A673 (cell line): Measurements from ENCODE around the gene AFAP1L1. TPM values are rescaled to one million over a fixed set of nuclear protein-coding genes. Genes with fewer than 3 reads are reported as not detected.

Source experiments
- BruUV-seq: library from RNA; stranded (reverse); fragments of 400-500 nt; replicated peaks from 2 replicates; lab custom pipeline; 2021; lab: Mats Ljungman, UMichigan
- CTCF ChIA-PET: fragments of 300-600 bp; sonication (Branson Sonifier 250); formaldehyde crosslinking; loops from one replicate; lab custom pipeline; 2022; ENCODE audit warnings: antibody characterized with exemption; lab: Charles Lee
- POLR2A ChIA-PET: fragments of 300-600 bp; sonication (Branson Sonifier 250); formaldehyde crosslinking; loops from one replicate; lab custom pipeline; 2022; ENCODE audit warnings: antibody characterized with exemption; ENCODE audit not compliant: low non-redundant PET; lab: Charles Lee
- DNase-seq: peaks from one replicate; pipeline ENCODE4 v3.0.0-alpha.2; 2015; ENCODE audit warnings: low spot score
- H3K27ac ChIP-seq: fragments of 200-600 bp; sonication (generic); 2 replicates; pipeline ENCODE4 v1.5.1; 2016; ENCODE audit warnings: mixed run types, low read depth, mild to moderate bottlenecking, mixed read lengths, antibody characterized with exemption, low read length; ENCODE audit not compliant: poor library complexity, severe bottlenecking
- H3K27me3 ChIP-seq: fragments of 200-600 bp; sonication (generic); replicated peaks from 2 replicates; pipeline ENCODE4 v1.6.1; 2017; ENCODE audit warnings: mixed run types, low read depth, mild to moderate bottlenecking, mixed read lengths, antibody characterized with exemption, low read length; ENCODE audit not compliant: insufficient read depth, poor library complexity
- H3K36me3 ChIP-seq: fragments of 200-600 bp; sonication (generic); 2 replicates; pipeline ENCODE4 v1.6.1; 2016; ENCODE audit warnings: mixed run types, mild to moderate bottlenecking, mixed read lengths, antibody characterized with exemption, low read length; ENCODE audit not compliant: insufficient read depth, poor library complexity, severe bottlenecking
- H3K4me1 ChIP-seq: fragments of 200-600 bp; sonication (generic); 2 replicates; pipeline ENCODE4 v1.6.1; 2017; ENCODE audit warnings: mixed run types, mild to moderate bottlenecking, mixed read lengths, antibody characterized with exemption, low read length; ENCODE audit not compliant: insufficient read depth, poor library complexity, severe bottlenecking
- H3K4me3 ChIP-seq: fragments of 200-600 bp; sonication (generic); 2 replicates; pipeline ENCODE4 v1.5.1; 2016; ENCODE audit warnings: low read depth, mixed run types, mild to moderate bottlenecking, mixed read lengths, low read length; ENCODE audit not compliant: poor library complexity, severe bottlenecking
- H3K9me3 ChIP-seq: fragments of 200-600 bp; sonication (generic); 2 replicates; pipeline ENCODE4 v1.6.1; 2016; ENCODE audit warnings: mixed run types, low read depth, mild to moderate bottlenecking, mixed read lengths, antibody characterized with exemption, low read length; ENCODE audit not compliant: poor library complexity, severe bottlenecking
- EZH2 ChIP-seq: fragments of 200-600 bp; sonication (generic); IDR thresholded peaks from 2 replicates; pipeline ENCODE4 v1.6.1; 2017; ENCODE audit warnings: borderline replicate concordance, low read depth, mild to moderate bottlenecking, mixed read lengths, antibody characterized with exemption, low read length; ENCODE audit not compliant: poor library complexity, severe bottlenecking
- intact Hi-C: fragments of 100-400 bp; cut with micrococcal nuclease; formaldehyde crosslinking; loops from one replicate; pipeline ENCODE4 v1.10.0; 2022; ENCODE audit not compliant: unreplicated experiment
- total RNA-seq: library from RNA; stranded (reverse); gene quantifications from 2 replicates; pipeline ENCODE4 v1.2.3, GENCODE V29; 2021
- TF ChIP-seq, protein P1 (sequence below): fragments of 300-800, 200-600 bp; sonication (generic); conservative IDR thresholded peaks from 2 replicates; pipeline ENCODE4 v1.5.1; 2017; ENCODE audit warnings: low read depth, mild to moderate bottlenecking, antibody characterized with exemption, low read length, moderate library complexity, mixed read lengths

Gene AFAP1L1
- total RNA-seq, 1 experiment from 2014 or later = 0.21 TPM

- no peaks in the 10 kb centered on the region for H3K36me3 ChIP-seq
- H3K4me3 ChIP-seq = no peak overlapping the region
- CTCF ChIA-PET = no interaction called here
- TF ChIP-seq EZH2 = no peak
- TF ChIP-seq, protein P1, sequence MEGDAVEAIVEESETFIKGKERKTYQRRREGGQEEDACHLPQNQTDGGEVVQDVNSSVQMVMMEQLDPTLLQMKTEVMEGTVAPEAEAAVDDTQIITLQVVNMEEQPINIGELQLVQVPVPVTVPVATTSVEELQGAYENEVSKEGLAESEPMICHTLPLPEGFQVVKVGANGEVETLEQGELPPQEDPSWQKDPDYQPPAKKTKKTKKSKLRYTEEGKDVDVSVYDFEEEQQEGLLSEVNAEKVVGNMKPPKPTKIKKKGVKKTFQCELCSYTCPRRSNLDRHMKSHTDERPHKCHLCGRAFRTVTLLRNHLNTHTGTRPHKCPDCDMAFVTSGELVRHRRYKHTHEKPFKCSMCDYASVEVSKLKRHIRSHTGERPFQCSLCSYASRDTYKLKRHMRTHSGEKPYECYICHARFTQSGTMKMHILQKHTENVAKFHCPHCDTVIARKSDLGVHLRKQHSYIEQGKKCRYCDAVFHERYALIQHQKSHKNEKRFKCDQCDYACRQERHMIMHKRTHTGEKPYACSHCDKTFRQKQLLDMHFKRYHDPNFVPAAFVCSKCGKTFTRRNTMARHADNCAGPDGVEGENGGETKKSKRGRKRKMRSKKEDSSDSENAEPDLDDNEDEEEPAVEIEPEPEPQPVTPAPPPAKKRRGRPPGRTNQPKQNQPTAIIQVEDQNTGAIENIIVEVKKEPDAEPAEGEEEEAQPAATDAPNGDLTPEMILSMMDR = no peak
- DNase-seq = no peak
- BruUV-seq = no TSS peak
- H3K27me3 ChIP-seq = no peaks in the 10 kb centered on the region
- H3K9me3 ChIP-seq = no peaks in the 10 kb centered on the region
- intact Hi-C loops = no loop called here
- no peaks in the 10 kb centered on the region for H3K4me1 ChIP-seq
- no peak overlapping the region for H3K27ac ChIP-seq
- POLR2A ChIA-PET = no interaction called here
These were observed 105.2 kb downstream of the AFAP1L1 start for GRCh38 chr5:149376711-149377447.

GRCh38 chr5:149378241-149378820 is 106.7 kb downstream of the AFAP1L1 start:
- Histone ChIP-seq H3K27ac (no peak overlapping the region), H3K9me3 (no peaks in the 10 kb centered on the region), H3K27me3 (no peaks in the 10 kb centered on the region), H3K36me3 (no peaks in the 10 kb centered on the region), H3K4me1 (no peaks in the 10 kb centered on the region), H3K4me3 (no peak overlapping the region)
- TF ChIP-seq, protein P1 = no peak
- TF ChIP-seq EZH2 = no peak
- CTCF ChIA-PET = interaction anchor here (1.3 kb wide), 1 partner anchor 56 kb away, joined by 5 read pairs; no protein-coding TSS in a partner anchor
- intact Hi-C loops = no loop called here
- no TSS peak for BruUV-seq
- POLR2A ChIA-PET = no interaction called here
- DNase-seq = no peak

DNA sequence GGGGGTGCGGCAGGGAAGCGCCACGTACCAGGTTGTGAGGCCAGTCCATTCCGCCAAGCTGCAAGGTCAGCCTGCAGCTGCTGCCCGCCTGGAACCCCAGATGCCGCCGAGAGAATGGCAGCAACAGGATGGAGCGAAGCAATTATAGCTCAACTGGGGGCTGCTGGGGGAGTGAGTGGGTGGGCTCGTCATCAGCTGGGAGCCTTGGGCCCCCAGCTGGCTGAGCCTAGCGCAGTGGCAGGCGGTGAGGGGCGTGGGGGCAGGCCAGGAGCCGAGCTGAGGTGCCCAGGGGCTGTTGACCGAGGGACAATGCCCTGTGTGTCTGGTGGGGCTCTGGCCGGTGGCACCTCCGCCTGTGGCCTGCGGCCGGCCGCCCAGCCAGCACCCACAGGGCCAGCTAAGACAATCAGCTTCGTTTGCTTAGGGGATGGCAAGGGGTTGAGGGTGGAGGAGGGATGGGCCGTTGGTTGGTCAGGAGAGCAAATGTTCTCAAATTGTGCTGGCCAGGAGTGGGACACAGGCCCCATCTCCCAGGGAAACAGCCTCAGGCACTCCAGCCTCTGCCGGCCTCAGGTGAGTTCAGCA is 107.6 kb downstream of the AFAP1L1 start, which contains the start of gene IL17B:
Gene IL17B, minus strand, starts transcription at position 116 of the 585 bp plus-strand sequence. Its CDS starts 67 bp downstream, at position 49.
- Histone ChIP-seq H3K9me3 (no peaks in the 10 kb centered on the region), H3K36me3 (no peaks in the 10 kb centered on the region), H3K27ac (no peak within 1 kb of the TSS), H3K27me3 (no peaks in the 10 kb centered on the region), H3K4me3 (no peak within 1 kb of the TSS), H3K4me1 (no peaks in the 10 kb centered on the region)
- no peak for DNase-seq
- POLR2A ChIA-PET = no interaction called here
- no peak for TF ChIP-seq EZH2
- TF ChIP-seq, protein P1 = no peak
- no TSS peak for BruUV-seq
- intact Hi-C loops = no loop called here
- CTCF ChIA-PET = interaction anchor here (0.9 to 1.3 kb wide), 2 partner anchors 12 to 55 kb away, joined by 3 to 5 read pairs; no protein-coding TSS in a partner anchor
